HFFc6 (cell line): Measurements from ENCODE around the gene SOX12. TPM values are rescaled to one million over a fixed set of nuclear protein-coding genes. Genes with fewer than 3 reads are reported as not detected.
"Not testable (repeated sequence)": the region's sequence is repeated elsewhere in the genome, so short reads cannot be mapped to it uniquely, and the experiment has no call there.

Experiments
- DNase-seq: peaks from one replicate; pipeline ENCODE4 v3.0.0-alpha.2; 2018
- H3K27ac Mint-ChIP-seq: 2 replicates; pipeline ENCODE4 v1.8.0; 2020; ENCODE audit warnings: mild to moderate bottlenecking, mixed read lengths
- H3K27me3 Mint-ChIP-seq: 2 replicates; pipeline ENCODE4 v1.8.0; 2021; ENCODE audit warnings: mild to moderate bottlenecking, moderate library complexity, mixed read lengths; ENCODE audit not compliant: insufficient read depth
- H3K36me3 Mint-ChIP-seq: 2 replicates; pipeline ENCODE4 v1.8.0; 2021; ENCODE audit warnings: low read depth, mixed read lengths
- H3K4me1 Mint-ChIP-seq: 2 replicates; pipeline ENCODE4 v1.8.0; 2020; ENCODE audit warnings: low read depth, mixed read lengths
- H3K4me3 Mint-ChIP-seq: 2 replicates; pipeline ENCODE4 v1.8.0; 2020; ENCODE audit warnings: mild to moderate bottlenecking, moderate library complexity, mixed read lengths
- H3K9me3 Mint-ChIP-seq: 2 replicates; pipeline ENCODE4 v1.8.0; 2020; ENCODE audit warnings: mild to moderate bottlenecking, mixed read lengths
- total RNA-seq, 6 experiments: library from RNA; stranded (reverse); fragmentation: NEBNext Ultra II Directional; extraction: Animal tissue kit (Norgen Biotek cat#: 25700); gene quantifications; 2 replicates in 1 of 6; 3 replicates in 5 of 6; pipeline ENCODE4 v1.2.3, GENCODE V29; 2021
- TF ChIP-seq, protein P1 (sequence below): fragments of 200-600 bp; sonication (generic); IDR thresholded peaks from 2 replicates; pipeline ENCODE4 v1.5.0; 2021; ENCODE audit warnings: antibody characterized with exemption, mild to moderate bottlenecking

Gene SOX12
- total RNA-seq, 6 experiments from 2014 or later: 24.5 to 26.3 (median 25.0) TPM

DNA sequence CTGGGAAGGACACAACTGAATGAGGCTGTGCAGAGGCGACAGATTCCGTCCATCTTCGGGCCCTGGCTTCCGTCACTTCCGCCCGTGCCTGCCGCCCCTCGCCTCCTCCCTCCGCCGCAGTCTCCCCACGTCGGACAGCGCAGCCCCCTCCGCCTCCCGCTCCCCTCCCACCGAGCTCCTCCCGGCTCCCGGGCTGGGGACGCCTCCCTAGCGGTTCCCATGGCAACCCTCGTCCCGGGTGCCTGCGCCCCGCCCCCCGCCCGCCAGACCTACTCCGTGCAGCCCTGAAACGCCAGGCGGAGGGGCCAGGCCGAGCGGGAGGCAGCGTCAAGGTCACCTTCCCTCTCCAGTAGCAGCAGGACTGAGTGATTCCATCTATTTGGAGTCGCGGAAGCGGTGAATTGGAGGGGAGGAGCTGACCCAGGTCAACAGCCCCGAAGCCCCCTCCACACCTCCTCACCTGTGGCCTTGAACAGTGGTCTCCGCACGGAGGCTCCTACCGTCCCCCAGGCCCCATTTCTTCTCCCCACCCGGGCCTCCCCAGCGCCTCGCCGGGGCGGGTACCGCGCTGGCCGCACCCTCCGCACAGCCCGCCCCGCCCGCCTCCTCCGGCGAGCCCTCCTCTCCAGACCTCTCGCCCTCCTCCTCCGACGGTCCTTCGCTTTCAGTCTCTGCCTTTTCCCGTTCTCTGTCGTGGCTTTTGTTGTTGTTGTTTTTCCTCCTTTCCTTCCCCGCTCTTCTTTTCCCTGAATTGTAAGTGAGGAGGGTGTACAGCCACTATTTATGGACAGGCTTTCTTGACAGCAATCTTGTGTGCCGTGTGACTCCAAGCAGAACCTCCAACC, 22.5 kb downstream of the SOX12 start:
- Mint-ChIP-seq H3K4me1 (peaks cover 17% of the 10 kb centered on the region), H3K27ac (peak overlapping the region; percentile 86), H3K36me3 (peaks cover 24% of the 10 kb centered on the region), H3K27me3 (peaks cover 3% of the 10 kb centered on the region; the same call in 1 of the 2 replicates), H3K9me3 (peaks cover 26% of the 10 kb centered on the region), H3K4me3 (peak overlapping the region; percentile 94)
- peak; percentile 91 for DNase-seq
- TF ChIP-seq, protein P1, sequence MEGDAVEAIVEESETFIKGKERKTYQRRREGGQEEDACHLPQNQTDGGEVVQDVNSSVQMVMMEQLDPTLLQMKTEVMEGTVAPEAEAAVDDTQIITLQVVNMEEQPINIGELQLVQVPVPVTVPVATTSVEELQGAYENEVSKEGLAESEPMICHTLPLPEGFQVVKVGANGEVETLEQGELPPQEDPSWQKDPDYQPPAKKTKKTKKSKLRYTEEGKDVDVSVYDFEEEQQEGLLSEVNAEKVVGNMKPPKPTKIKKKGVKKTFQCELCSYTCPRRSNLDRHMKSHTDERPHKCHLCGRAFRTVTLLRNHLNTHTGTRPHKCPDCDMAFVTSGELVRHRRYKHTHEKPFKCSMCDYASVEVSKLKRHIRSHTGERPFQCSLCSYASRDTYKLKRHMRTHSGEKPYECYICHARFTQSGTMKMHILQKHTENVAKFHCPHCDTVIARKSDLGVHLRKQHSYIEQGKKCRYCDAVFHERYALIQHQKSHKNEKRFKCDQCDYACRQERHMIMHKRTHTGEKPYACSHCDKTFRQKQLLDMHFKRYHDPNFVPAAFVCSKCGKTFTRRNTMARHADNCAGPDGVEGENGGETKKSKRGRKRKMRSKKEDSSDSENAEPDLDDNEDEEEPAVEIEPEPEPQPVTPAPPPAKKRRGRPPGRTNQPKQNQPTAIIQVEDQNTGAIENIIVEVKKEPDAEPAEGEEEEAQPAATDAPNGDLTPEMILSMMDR: no peak

DNA sequence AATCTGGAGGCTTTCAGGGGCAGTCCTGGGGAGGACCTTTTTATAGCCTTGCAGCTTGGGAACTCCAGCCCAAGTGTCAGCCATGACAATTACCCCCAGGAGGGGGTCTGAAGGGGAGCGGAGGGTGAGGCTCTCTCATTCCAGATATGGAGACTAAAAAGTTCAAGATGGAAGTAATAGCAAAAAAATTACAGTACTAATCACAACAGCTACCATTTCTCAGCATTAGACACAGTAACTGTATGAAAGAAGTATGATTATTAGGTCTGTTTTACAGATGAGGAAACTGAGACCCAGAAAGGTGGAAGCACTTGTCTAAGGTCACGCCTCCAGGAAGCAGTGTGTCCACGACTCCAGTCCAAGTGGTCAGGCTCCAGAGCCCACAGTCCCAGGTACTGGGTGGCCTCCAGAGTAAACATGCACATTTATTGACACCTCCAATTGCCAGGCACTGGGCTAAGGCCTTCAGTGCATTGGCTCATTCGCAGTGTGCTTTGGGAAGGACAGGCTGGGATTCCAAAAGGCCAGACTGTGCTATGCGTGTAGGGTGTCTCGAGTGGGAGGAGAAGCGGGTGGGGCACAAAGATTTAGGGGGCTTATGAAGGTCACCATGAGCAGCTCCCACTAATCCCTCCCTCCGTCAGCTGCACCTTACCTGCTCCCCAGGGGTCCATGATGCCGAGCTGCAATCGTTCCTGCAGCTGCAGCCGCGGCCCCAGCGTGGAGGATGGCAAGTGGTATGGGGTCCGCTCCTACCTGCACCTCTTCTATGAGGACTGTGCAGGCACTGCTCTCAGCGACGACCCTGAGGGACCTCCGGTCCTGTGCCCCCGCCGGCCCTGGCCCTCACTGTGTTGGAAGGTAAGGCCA, 23.9 kb downstream of the SOX12 start:
- Mint-ChIP-seq H3K27me3 (no peaks in the 10 kb centered on the region; the same call in 1 of the 2 replicates), H3K4me3 (peak overlapping the region; percentile 94), H3K9me3 (peaks cover 12% of the 10 kb centered on the region), H3K36me3 (peaks cover 11% of the 10 kb centered on the region), H3K27ac (no peak overlapping the region), H3K4me1 (peaks cover 17% of the 10 kb centered on the region)
- no peak for DNase-seq
- TF ChIP-seq, protein P1: no peak

DNA sequence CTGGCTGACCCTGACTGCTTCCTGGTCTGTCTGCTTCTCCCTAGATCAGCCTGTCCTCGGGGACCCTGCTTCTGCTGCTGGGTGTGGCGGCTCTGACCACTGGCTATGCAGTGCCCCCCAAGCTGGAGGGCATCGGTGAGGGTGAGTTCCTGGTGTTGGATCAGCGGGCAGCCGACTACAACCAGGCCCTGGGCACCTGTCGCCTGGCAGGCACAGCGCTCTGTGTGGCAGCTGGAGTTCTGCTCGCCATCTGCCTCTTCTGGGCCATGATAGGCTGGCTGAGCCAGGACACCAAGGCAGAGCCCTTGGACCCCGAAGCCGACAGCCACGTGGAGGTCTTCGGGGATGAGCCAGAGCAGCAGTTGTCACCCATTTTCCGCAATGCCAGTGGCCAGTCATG, 27.8 kb downstream of the SOX12 start:
- Mint-ChIP-seq H3K9me3 (no peaks in the 10 kb centered on the region), H3K4me3 (no peak overlapping the region), H3K4me1 (peaks cover 8% of the 10 kb centered on the region), H3K36me3 (no peaks in the 10 kb centered on the region), H3K27ac (no peak overlapping the region), H3K27me3 (no peaks in the 10 kb centered on the region; the same call in 1 of the 2 replicates)
- TF ChIP-seq, protein P1: no peak
- no peak for DNase-seq

DNA sequence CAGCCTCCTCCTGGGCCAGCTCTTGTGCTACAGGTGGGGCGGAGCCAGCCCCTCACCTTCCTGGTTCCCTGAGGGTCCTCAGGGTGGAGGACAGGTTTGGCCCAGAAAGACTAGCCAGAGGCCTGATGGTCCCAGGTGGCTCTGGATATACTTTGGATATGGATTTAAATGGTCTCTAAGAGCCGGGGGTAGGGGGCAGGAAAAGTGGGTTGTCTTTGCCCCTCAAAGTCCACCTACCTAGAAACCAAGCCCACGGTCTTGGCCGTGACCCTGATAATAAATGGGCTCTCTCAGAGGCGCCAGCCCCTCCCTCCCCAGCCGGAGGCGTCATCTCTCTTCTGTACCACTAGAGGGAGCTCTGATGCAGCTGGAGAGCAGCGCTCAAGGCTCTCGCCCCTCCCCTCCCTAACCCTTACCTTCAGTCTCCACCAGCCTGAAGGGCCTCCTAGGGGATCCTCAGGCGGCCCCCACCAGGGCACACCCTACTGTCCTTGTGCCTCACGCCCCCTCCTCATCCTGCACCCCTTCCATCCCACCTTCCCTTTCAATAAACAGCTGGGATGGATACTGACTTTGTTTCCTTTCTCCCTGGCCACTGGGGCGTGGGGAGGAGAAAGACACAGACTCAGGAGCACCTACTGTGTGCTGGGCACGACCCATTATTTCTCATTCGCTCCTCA, 29.1 kb downstream of the SOX12 start:
- peak; percentile 48 for DNase-seq
- no peak overlapping the region for H3K27ac Mint-ChIP-seq
- H3K36me3 Mint-ChIP-seq: no peaks in the 10 kb centered on the region
- H3K27me3 Mint-ChIP-seq: no peaks in the 10 kb centered on the region; the same call in 1 of the 2 replicates
- no peaks in the 10 kb centered on the region for H3K9me3 Mint-ChIP-seq
- TF ChIP-seq, protein P1: peak; percentile 98
- no peak overlapping the region for H3K4me3 Mint-ChIP-seq
- no peaks in the 10 kb centered on the region; the same call in 1 of the 2 replicates for H3K4me1 Mint-ChIP-seq

DNA sequence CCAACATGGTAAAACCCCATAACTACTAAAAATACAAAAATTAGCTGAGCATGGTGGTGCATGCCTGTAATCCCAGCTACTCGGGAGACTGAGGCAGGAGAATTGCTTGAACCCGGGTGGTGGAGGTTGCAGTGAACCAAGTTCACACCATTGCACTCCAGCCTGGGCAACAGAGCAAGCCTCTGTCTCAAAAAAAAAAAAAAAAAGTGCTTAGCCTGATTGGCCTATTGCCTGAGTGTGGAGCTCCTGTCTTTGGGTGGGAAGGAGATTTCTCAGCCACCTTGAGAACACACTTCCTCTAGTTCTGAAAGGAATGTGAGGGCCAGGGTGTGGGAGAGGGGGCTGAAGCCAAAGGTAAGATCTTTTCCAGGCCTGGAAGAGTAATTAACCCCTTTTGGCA, 30.8 kb downstream of the SOX12 start:
- H3K27ac Mint-ChIP-seq, H3K4me1 Mint-ChIP-seq: not testable (repeated sequence)

More for the DNA sequence above, 30.8 kb downstream of the SOX12 start:
- H3K4me3 Mint-ChIP-seq, DNase-seq, H3K9me3 Mint-ChIP-seq, H3K36me3 Mint-ChIP-seq, H3K27me3 Mint-ChIP-seq: not testable (repeated sequence)
